HG03460 (cell line): ENCODE results near the gene RASL12.
"Not testable (repeated sequence)": the region's sequence is repeated elsewhere in the genome, so short reads cannot be mapped to it uniquely, and the experiment has no call there.

Source experiments
- ATAC-seq: cut with Tn5 transposase; IDR thresholded peaks from one replicate; pipeline ENCODE4 v1.9.1; 2021; ENCODE audit not compliant: unreplicated experiment

RASL12 gene

GRCh38 chr15:65076486-65077290 is 8.9 kb upstream of the RASL12 start, which contains the start of gene KBTBD13:
Gene KBTBD13, plus strand, starts transcription at chr15:65076746. Its CDS starts 70 bp downstream, at chr15:65076816.
- no peak for ATAC-seq

- ATAC-seq, result not testable (repeated sequence)
These were observed 8.0 kb upstream of the RASL12 start for GRCh38 chr15:65075607-65076395.

GRCh38 chr15:65074946-65075345 is 7.2 kb upstream of the RASL12 start:
- ATAC-seq, result not testable (repeated sequence)

GRCh38 chr15:65072617-65073016 is 4.8 kb upstream of the RASL12 start:
- ATAC-seq, result no peak

- ATAC-seq, result no peak
These were observed 4.2 kb upstream of the RASL12 start for GRCh38 chr15:65072027-65072426.

GRCh38 chr15:65071381-65071811 is 3.6 kb upstream of the RASL12 start:
- no peak for ATAC-seq

- ATAC-seq, result no peak
These were observed 2.2 kb upstream of the RASL12 start for GRCh38 chr15:65069779-65070546.

- no peak for ATAC-seq
These were observed 1.4 kb upstream of the RASL12 start for GRCh38 chr15:65069179-65069578.

- ATAC-seq, result no peak
These were observed 605 bp upstream of the RASL12 start for GRCh38 chr15:65068403-65068788.

- no peak for ATAC-seq
These were observed 510 bp downstream of the RASL12 start for GRCh38 chr15:65067317-65067644.

GRCh38 chr15:65066635-65067316 is 1.0 kb downstream of the RASL12 start:
- ATAC-seq, result no peak

GRCh38 chr15:65066001-65066634 is 1.7 kb downstream of the RASL12 start:
- ATAC-seq, result no peak

GRCh38 chr15:65062726-65063125 is 5.1 kb downstream of the RASL12 start:
- ATAC-seq, result no peak

- no peak for ATAC-seq
These were observed 5.7 kb downstream of the RASL12 start for GRCh38 chr15:65062061-65062460.

- ATAC-seq, result no peak
These were observed 7.0 kb downstream of the RASL12 start for GRCh38 chr15:65060641-65061397.

GRCh38 chr15:65059931-65060596 is 7.7 kb downstream of the RASL12 start:
- ATAC-seq, result no peak

- no peak for ATAC-seq
These were observed 8.4 kb downstream of the RASL12 start for GRCh38 chr15:65059369-65059750.

GRCh38 chr15:65058394-65059368 is 9.1 kb downstream of the RASL12 start:
- no peak for ATAC-seq
